Mucosa of rectum (tissue), 2 donors: ENCODE measurements around the gene ZAR1L.

Source experiments
- H3K27ac ChIP-seq, 2 donors: one replicate each; pipeline ENCODE4 v1.7.0; 2013; ENCODE audit warnings: inconsistent platforms in 2 of 2, low read depth in 2 of 2, low read length in 2 of 2
- H3K27me3 ChIP-seq, 2 donors: one replicate each; pipeline ENCODE4 v1.7.0; 2013; ENCODE audit warnings: low read length in 2 of 2; ENCODE audit not compliant: control insufficient read depth in 2 of 2, insufficient read depth in 2 of 2
- H3K36me3 ChIP-seq, 2 donors: one replicate each; pipeline ENCODE4 v1.7.0; 2013; ENCODE audit warnings: low read length in 2 of 2; ENCODE audit not compliant: control insufficient read depth in 2 of 2, insufficient read depth in 2 of 2
- H3K4me1 ChIP-seq, 2 donors: one replicate each; pipeline ENCODE4 v1.7.0; 2013; ENCODE audit warnings: low read length in 2 of 2, mild to moderate bottlenecking in 1 of 2; ENCODE audit not compliant: control insufficient read depth in 2 of 2, insufficient read depth in 2 of 2
- H3K4me3 ChIP-seq, 2 donors: one replicate each; pipeline ENCODE4 v1.7.0; 2013; ENCODE audit warnings: low read length in 2 of 2
- H3K9ac ChIP-seq, 2 donors: one replicate each; pipeline ENCODE4 v1.7.0; 2013; ENCODE audit warnings: low read length in 2 of 2, low read depth in 1 of 2, mild to moderate bottlenecking in 1 of 2
- H3K9me3 ChIP-seq, 2 donors: one replicate each; pipeline ENCODE4 v1.7.0; 2013; ENCODE audit warnings: low read length in 2 of 2; ENCODE audit not compliant: control insufficient read depth in 2 of 2
- donor health status: healthy.
- donor health status: Normal muscosa, but diverticular disease.

The ZAR1L gene

GRCh38 chr13:32259116-32259515 is 56.0 kb downstream of the ZAR1L start:
- H3K27me3 ChIP-seq: no peaks in the 10 kb centered on the region
- peaks cover 0 to 2% of the 10 kb centered on the region in 2 donors for H3K36me3 ChIP-seq
- H3K9ac ChIP-seq: no peak overlapping the region
- H3K4me1 ChIP-seq: peaks cover 5 to 6% of the 10 kb centered on the region in 2 donors
- no peak overlapping the region for H3K27ac ChIP-seq
- no peak overlapping the region for H3K4me3 ChIP-seq
- H3K9me3 ChIP-seq: no peaks in the 10 kb centered on the region

GRCh38 chr13:32257649-32258048 is 57.5 kb downstream of the ZAR1L start:
- Histone ChIP-seq H3K27ac (no peak overlapping the region), H3K4me1 (peaks cover 5 to 6% of the 10 kb centered on the region in 2 donors), H3K36me3 (peaks cover 0 to 2% of the 10 kb centered on the region in 2 donors), H3K27me3 (no peaks in the 10 kb centered on the region), H3K9ac (no peak overlapping the region), H3K9me3 (no peaks in the 10 kb centered on the region), H3K4me3 (no peak overlapping the region)

- no peak overlapping the region for H3K4me3 ChIP-seq
- H3K9ac ChIP-seq: no peak overlapping the region
- peaks cover 5 to 6% of the 10 kb centered on the region in 2 donors for H3K4me1 ChIP-seq
- no peak overlapping the region for H3K27ac ChIP-seq
- H3K27me3 ChIP-seq: no peaks in the 10 kb centered on the region
- no peaks in the 10 kb centered on the region for H3K9me3 ChIP-seq
- no peaks in the 10 kb centered on the region for H3K36me3 ChIP-seq
Measured at GRCh38 chr13:32256243-32256642, 58.9 kb downstream of the ZAR1L start.

- no peak overlapping the region for H3K9ac ChIP-seq
- no peaks in the 10 kb centered on the region for H3K27me3 ChIP-seq
- H3K4me1 ChIP-seq: peaks cover 5 to 6% of the 10 kb centered on the region in 2 donors
- no peaks in the 10 kb centered on the region for H3K36me3 ChIP-seq
- peak overlapping the region in 1 of 2 donors; percentile 11 for H3K27ac ChIP-seq
- no peak overlapping the region for H3K4me3 ChIP-seq
- no peaks in the 10 kb centered on the region for H3K9me3 ChIP-seq
Measured at GRCh38 chr13:32255724-32256109, 59.4 kb downstream of the ZAR1L start.

- H3K4me1 ChIP-seq: peaks cover 5 to 6% of the 10 kb centered on the region in 2 donors
- H3K9ac ChIP-seq: no peak overlapping the region
- H3K9me3 ChIP-seq: no peaks in the 10 kb centered on the region
- H3K36me3 ChIP-seq: no peaks in the 10 kb centered on the region
- H3K27me3 ChIP-seq: no peaks in the 10 kb centered on the region
- H3K27ac ChIP-seq: peak overlapping the region in 1 of 2 donors; percentile 11
- H3K4me3 ChIP-seq: peak overlapping the region; percentile 13 to 16
Measured at GRCh38 chr13:32254916-32255723, 60.0 kb downstream of the ZAR1L start.

GRCh38 chr13:32254416-32254815 is 60.7 kb downstream of the ZAR1L start:
- H3K9me3 ChIP-seq: no peaks in the 10 kb centered on the region
- peaks cover 5 to 6% of the 10 kb centered on the region in 2 donors for H3K4me1 ChIP-seq
- H3K27ac ChIP-seq: peak overlapping the region in 1 of 2 donors; percentile 66
- no peaks in the 10 kb centered on the region for H3K27me3 ChIP-seq
- no peaks in the 10 kb centered on the region for H3K36me3 ChIP-seq
- no peak overlapping the region for H3K9ac ChIP-seq
- peak overlapping the region; percentile 16 to 41 for H3K4me3 ChIP-seq

GRCh38 chr13:32253911-32254399 is 61.2 kb downstream of the ZAR1L start:
- Histone ChIP-seq H3K4me3 (peak overlapping the region; percentile 16 to 41), H3K27me3 (no peaks in the 10 kb centered on the region), H3K4me1 (peaks cover 5 to 6% of the 10 kb centered on the region in 2 donors), H3K9ac (peak overlapping the region in 1 of 2 donors; percentile 6), H3K36me3 (no peaks in the 10 kb centered on the region), H3K9me3 (no peaks in the 10 kb centered on the region), H3K27ac (peak overlapping the region in 1 of 2 donors; percentile 66)
